Stimulated activated naive CD8-positive, alpha-beta T cell treated with anti-CD3 and anti-CD28 coated beads, Interleukin-15, amount 100 ng/mL, for 72 hours (primary cell): Measurements from ENCODE around the gene PPME1.

ENCODE experiments used
- ATAC-seq: fragments of 150-1000 bp; cut with Tn5 transposase; 2 replicates; pipeline ENCODE4 v1.10.0; 2021; ENCODE audit warnings: mild to moderate bottlenecking, moderate library complexity
- DNase-seq, 2 donors: peaks; one replicate each; pipeline ENCODE4 v3.0.0; 2021 to 2022
- H3K27ac Mint-ChIP-seq, 2 donors: one replicate each; pipeline ENCODE4 v1.8.0; 2022; ENCODE audit warnings: mild to moderate bottlenecking in 2 of 2, mixed read lengths in 2 of 2, moderate library complexity in 2 of 2
- H3K27me3 Mint-ChIP-seq: one replicate; pipeline ENCODE4 v1.8.0; 2022; ENCODE audit warnings: mixed read lengths
- H3K4me1 Mint-ChIP-seq: one replicate; pipeline ENCODE4 v1.8.0; 2022; ENCODE audit warnings: mild to moderate bottlenecking, mixed read lengths
- H3K4me3 Mint-ChIP-seq, 2 donors: one replicate each; pipeline ENCODE4 v1.8.0; 2022; ENCODE audit warnings: mild to moderate bottlenecking in 2 of 2, mixed read lengths in 2 of 2, moderate library complexity in 1 of 2
- H3K9me3 Mint-ChIP-seq, 2 donors: one replicate each; pipeline ENCODE4 v1.8.0; 2022; ENCODE audit warnings: mixed read lengths in 2 of 2

PPME1 gene

DNA sequence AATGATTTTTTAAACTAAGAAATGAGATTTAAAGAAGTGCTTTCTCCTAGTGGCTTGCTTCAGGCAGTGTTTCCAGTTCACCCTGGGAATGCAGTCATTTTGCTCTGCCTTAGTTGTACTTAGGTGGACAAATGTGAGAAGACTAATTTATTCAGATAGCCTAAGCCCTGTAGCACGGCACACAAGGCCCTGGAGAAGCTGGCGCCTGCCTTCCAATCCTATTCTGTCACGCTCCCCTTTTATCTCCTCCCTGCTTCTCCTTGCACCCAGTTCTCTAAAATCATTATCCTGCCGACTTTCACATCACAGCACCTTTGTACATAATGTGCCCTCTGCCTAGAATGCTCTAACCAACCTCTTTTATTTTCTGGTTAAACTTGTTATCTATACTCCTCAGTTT, 64.0 kb downstream of the PPME1 start:
- no peak for DNase-seq
- ATAC-seq = no peak
- Mint-ChIP-seq H3K27me3 (no peaks in the 10 kb centered on the region), H3K4me3 (no peak overlapping the region), H3K27ac (no peak overlapping the region), H3K4me1 (peaks cover 8% of the 10 kb centered on the region), H3K9me3 (no peaks in the 10 kb centered on the region)

DNA sequence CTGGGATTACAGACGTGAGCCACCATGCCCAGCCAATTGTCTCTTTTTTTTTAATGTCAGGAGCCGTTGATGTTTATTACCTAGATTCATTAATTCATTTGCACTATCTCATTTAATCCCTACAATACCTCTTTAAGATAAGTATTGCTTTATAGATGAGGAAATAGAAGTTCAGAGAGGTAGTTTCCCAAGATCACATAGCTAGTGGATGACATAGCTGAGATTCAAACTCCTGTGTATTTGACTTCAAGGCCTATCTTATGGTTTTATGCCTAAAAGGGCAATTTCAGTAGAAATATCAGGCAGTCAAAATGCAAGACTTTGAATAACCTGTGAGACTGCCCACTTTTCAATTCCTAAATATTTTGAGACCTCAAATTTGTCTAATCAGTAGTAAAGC, 66.5 kb downstream of the PPME1 start:
- no peak for DNase-seq
- Mint-ChIP-seq H3K4me1 (no peaks in the 10 kb centered on the region), H3K27ac (no peak overlapping the region), H3K9me3 (no peaks in the 10 kb centered on the region), H3K4me3 (no peak overlapping the region), H3K27me3 (no peaks in the 10 kb centered on the region)
- no peak for ATAC-seq

DNA sequence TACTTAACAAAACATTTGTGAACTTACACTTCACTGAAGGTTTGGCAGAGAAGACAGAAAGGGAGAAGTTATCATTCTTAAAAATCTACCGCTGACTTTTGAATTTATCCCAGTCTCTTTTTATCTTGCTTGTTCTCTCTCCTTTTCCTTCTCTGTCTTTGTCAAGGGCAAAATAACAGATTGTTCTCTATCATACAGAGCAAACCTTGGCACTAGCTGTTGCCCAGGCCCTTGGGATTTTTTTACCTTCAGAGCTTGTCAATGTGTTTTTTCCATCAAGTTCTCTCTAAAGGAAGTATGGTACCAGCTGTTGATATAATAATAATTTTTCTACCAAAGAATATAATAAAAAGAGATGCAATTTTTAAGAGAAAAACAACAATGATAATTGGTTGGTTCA, 67.2 kb downstream of the PPME1 start:
- no peaks in the 10 kb centered on the region for H3K9me3 Mint-ChIP-seq
- H3K27ac Mint-ChIP-seq = no peak overlapping the region
- no peak for DNase-seq
- H3K4me3 Mint-ChIP-seq = no peak overlapping the region
- no peaks in the 10 kb centered on the region for H3K27me3 Mint-ChIP-seq
- no peak for ATAC-seq
- H3K4me1 Mint-ChIP-seq = no peaks in the 10 kb centered on the region

DNA sequence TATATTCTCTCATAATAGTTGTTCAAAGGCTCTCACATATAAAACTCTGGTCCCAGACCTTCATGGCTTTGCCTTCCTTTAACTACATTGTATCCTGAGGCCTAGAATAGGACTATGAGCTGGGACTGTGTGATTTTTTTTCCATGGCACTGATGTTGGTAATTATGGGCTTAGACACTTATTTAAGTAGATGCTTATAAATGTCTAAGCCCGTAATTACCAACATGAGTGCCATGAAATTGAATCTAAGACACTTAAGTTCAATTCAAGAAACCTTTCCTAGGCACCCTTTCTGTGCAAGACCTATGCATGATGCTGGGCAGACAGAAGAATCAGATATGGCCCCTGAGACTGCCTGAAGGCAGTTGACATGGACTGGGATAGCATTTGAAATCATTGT, 77.4 kb downstream of the PPME1 start:
- H3K9me3 Mint-ChIP-seq = no peaks in the 10 kb centered on the region
- H3K27ac Mint-ChIP-seq = no peak overlapping the region
- H3K4me1 Mint-ChIP-seq = no peaks in the 10 kb centered on the region
- H3K4me3 Mint-ChIP-seq = no peak overlapping the region
- DNase-seq = no peak
- ATAC-seq = no peak
- H3K27me3 Mint-ChIP-seq = no peaks in the 10 kb centered on the region

DNA sequence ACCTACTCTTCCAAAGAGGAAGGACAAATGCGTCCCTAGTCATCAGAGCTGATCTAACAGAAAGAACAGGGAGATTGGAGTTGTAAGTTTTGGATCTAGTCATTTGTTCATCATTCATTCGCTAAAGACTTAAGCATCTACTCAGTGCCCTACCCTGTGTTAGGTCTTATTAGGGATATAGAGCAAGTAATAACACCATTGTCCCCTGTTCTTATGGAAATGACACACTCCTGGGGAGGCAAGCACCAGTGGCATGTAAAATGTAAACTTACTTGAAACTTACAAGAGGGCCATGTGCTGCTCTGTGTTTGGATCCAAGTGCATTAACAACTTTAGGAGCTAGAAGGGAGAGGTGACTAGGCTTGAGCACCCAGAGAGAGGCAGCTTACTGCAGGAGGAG, 78.4 kb downstream of the PPME1 start:
- H3K27ac Mint-ChIP-seq = peak overlapping the region in 1 of 2 donors; percentile 39
- no peak for DNase-seq
- no peak for ATAC-seq
- no peaks in the 10 kb centered on the region for H3K27me3 Mint-ChIP-seq
- no peaks in the 10 kb centered on the region for H3K4me1 Mint-ChIP-seq
- H3K9me3 Mint-ChIP-seq = no peaks in the 10 kb centered on the region
- no peak overlapping the region for H3K4me3 Mint-ChIP-seq

DNA sequence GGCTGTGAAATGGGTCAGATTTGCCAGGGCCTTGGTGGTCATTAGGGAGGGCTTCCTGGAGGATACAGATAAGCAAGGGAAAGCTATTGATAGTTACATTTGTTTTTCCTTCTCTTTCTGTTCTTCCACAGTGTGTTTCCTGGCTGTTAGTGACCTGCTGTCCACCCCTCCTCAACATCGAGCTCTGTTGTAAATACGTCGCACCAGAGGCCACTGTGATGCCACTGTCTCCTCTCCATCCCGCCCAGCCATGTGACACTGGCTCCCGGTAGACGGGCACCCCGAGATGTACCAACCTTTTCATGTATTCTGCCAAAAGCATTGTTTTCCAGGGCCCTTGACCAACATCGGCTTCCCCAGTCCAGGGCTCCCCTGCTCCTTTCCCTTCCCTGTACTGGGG, 82.3 kb downstream of the PPME1 start:
- H3K27ac Mint-ChIP-seq = peak overlapping the region in 1 of 2 donors; percentile 46
- DNase-seq (no peak), ATAC-seq (no peak)
- H3K4me1 Mint-ChIP-seq = no peaks in the 10 kb centered on the region
- H3K27me3 Mint-ChIP-seq = no peaks in the 10 kb centered on the region
- H3K9me3 Mint-ChIP-seq = no peaks in the 10 kb centered on the region
- no peak overlapping the region for H3K4me3 Mint-ChIP-seq

DNA sequence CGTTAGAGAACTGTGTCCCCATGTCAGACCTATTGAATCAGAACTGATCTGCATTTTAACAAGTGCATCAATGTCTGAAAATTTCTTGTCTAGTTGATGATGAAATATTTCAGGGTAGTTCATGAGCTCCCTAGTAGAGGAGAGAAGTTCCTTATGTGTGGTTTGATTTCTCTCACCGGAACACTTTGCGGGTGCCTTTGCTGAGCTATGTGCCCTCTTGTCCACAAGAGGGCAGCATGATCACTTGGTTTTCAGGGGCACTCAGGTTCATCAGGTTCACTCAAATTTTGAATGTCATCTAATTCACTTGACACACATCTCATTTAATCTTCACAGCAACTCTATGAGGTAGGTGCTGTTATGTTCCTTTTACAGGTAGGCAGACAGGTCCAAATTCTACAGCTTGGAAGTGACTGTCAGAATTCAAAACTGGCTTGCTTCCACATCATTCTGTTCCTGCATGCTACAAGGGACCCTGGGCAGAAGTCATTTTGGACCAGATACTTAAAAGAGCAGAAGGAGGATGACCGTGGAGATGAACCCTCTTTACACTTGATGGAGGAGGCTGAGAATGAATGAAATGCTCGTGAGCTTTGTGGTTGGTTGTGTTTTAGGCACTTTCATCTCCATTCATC, 84.8 kb downstream of the PPME1 start:
- Mint-ChIP-seq H3K9me3 (no peaks in the 10 kb centered on the region), H3K27ac (no peak overlapping the region), H3K4me3 (no peak overlapping the region), H3K4me1 (no peaks in the 10 kb centered on the region), H3K27me3 (no peaks in the 10 kb centered on the region)
- DNase-seq (peak; percentile 41 to 60), ATAC-seq (peak; percentile 65)

DNA sequence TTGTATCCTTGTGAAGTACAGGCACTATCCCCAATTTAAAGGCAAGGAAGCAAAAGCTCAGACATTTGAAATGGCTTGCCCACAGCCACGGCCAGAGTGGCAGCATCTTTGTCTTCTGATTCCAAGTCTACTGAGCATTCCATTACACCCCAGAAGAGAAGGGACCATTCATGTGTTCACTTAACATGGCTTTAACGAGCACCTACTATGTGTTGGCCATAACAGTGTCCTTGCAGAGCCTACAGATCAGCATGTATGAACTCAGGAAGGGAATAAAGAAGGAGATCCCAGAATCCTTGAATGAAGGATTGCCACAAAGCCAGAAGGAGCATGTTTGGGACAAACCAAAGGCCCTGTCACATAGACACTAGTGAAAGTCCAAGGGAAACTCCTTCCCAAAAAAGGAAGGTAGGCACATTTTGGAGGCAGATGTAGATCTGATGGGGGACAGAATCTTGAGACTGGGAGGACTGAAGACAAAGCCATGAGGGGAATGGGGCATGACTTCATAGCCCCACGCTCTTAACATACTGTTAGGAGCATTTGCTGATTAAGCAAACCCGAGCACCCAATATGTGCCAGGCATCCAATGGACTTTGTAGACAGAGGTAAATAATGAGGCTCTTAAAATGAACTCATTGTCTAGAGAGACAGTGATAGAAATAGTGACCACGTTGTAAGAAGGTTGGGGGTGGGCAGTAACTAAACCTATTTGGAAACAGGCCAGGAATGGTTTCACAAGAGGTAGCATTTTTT, 85.5 kb downstream of the PPME1 start:
- DNase-seq = no peak
- no peak for ATAC-seq
- Mint-ChIP-seq H3K27me3 (no peaks in the 10 kb centered on the region), H3K27ac (peak overlapping the region; percentile 27 to 49), H3K4me1 (no peaks in the 10 kb centered on the region), H3K4me3 (no peak overlapping the region), H3K9me3 (no peaks in the 10 kb centered on the region)

DNA sequence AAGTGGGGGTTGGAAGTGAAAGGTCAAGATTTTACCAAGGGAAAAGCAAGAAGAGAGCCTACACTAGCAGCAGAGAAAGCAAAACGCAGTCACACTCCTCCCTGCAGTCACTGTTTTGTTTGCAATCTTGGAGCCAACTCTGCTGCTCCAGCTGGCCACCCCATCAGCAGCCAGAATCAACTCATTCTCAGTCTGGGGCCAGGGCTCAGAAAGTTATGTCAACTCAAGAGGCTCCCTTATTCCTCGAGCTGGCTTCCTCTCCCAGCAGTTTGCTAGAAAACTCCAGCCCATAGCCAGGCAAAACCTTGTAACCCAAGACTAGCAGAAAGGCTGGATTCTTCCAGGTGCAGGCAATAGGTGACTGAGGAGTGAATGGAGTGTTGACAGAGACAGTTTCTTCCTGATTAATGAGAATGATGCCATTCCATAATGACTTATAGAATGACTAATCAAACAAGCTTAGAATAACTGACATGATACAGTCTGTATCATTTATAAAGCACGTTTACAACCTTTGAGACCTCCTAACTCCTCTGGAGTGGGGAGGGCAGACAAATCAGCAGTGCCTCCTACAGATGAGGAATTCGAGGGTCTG, 87.0 kb downstream of the PPME1 start:
- ATAC-seq (no peak), DNase-seq (no peak)
- no peak overlapping the region for H3K27ac Mint-ChIP-seq
- no peak overlapping the region for H3K4me3 Mint-ChIP-seq
- no peaks in the 10 kb centered on the region for H3K4me1 Mint-ChIP-seq
- H3K27me3 Mint-ChIP-seq = peaks cover 4% of the 10 kb centered on the region
- no peaks in the 10 kb centered on the region for H3K9me3 Mint-ChIP-seq

DNA sequence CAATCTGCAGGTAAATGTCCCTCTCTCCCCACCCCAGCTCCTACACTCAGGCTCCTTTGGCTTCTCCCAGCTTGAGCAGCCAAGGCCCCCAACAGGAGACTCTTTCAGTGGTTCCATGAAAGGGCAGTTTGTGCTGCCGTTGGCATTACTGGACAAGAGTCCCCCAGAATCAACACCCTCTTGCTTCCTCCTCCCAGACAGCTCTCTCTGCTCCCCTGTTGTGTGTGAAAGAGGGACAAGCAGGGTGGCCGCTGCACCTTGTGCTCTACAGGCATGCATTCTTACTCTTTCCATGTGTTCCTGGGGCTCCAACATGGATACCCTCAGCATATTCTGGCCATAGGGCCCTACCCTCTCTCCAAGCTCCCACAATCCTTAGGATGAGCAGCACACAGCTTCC, 91.6 kb downstream of the PPME1 start:
- Mint-ChIP-seq H3K27me3 (peaks cover 8% of the 10 kb centered on the region), H3K4me1 (no peaks in the 10 kb centered on the region), H3K4me3 (no peak overlapping the region), H3K9me3 (no peaks in the 10 kb centered on the region), H3K27ac (no peak overlapping the region)
- no peak for ATAC-seq
- DNase-seq = no peak

DNA sequence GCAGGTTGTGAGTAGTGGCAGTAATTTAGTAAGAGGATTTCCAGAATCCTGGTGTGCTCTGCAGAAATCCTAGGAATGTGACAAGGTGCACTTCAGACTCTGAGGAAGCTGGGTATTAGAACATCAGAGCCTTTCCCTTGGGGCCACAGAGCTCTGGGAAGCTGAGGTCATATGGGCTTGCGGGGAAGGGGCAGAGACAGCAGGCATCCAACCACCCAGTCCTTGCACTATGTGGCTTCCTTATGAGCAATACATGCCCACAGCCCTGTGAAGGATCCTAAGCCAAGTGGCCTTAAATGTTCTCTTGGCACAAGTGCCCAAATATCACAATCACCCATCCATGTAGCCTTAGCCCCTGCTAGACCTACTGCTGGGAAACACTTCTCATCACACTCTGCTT, 94.2 kb downstream of the PPME1 start:
- Mint-ChIP-seq H3K9me3 (no peaks in the 10 kb centered on the region), H3K27me3 (peaks cover 8% of the 10 kb centered on the region)

DNA sequence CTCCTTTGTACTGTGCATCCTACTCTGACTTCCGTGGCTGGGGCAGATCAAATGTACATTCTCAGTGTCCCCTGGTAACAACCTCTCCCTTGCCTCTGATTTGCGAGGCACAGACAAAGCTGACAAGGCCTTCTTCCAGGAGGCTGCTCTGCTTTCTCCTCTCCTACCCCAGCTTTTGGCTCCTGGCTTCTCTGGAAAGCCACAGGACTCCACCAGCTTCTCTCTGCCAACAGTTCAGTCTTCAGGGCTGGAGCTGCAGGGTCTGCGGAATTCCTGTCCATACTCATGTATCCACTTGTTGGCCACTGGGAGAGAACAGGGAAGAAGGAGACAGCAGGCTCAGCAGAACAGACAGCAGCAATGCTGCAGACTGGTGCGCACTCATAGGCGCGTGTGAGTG, 95.9 kb downstream of the PPME1 start:
- peaks cover 8% of the 10 kb centered on the region for H3K27me3 Mint-ChIP-seq

More for the DNA sequence above, 94.2 kb downstream of the PPME1 start:
- no peak for DNase-seq
- no peak overlapping the region for H3K4me3 Mint-ChIP-seq
- H3K4me1 Mint-ChIP-seq = peaks cover 21% of the 10 kb centered on the region
- no peak for ATAC-seq
- no peak overlapping the region for H3K27ac Mint-ChIP-seq

DNA sequence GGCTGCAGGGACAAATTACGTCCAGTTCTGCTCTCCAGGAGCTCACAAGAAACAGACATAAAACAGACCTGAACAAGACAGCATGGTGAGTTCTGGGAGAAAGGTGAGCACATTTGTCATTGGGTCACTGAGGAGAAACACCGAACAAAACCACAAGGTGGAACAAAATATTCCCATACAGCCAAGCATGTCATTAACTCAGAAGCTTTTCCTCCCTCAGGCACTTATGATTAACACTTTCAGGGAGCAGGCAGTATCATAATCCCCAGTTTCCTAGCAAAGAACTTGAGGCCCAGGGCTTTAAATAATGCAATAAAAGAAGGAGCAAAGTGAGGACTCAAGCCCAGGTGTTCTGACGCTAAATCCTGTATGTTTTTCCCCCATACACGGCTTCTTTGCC, 97.4 kb downstream of the PPME1 start:
- Mint-ChIP-seq H3K9me3 (no peaks in the 10 kb centered on the region), H3K27me3 (no peaks in the 10 kb centered on the region), H3K4me3 (no peak overlapping the region), H3K27ac (no peak overlapping the region), H3K4me1 (peaks cover 21% of the 10 kb centered on the region)
- DNase-seq (no peak), ATAC-seq (no peak)

More for the DNA sequence above, 95.9 kb downstream of the PPME1 start:
- DNase-seq (no peak), ATAC-seq (no peak)
- H3K9me3 Mint-ChIP-seq = no peaks in the 10 kb centered on the region
- H3K4me3 Mint-ChIP-seq = no peak overlapping the region
- no peak overlapping the region for H3K27ac Mint-ChIP-seq
- H3K4me1 Mint-ChIP-seq = peaks cover 21% of the 10 kb centered on the region

DNA sequence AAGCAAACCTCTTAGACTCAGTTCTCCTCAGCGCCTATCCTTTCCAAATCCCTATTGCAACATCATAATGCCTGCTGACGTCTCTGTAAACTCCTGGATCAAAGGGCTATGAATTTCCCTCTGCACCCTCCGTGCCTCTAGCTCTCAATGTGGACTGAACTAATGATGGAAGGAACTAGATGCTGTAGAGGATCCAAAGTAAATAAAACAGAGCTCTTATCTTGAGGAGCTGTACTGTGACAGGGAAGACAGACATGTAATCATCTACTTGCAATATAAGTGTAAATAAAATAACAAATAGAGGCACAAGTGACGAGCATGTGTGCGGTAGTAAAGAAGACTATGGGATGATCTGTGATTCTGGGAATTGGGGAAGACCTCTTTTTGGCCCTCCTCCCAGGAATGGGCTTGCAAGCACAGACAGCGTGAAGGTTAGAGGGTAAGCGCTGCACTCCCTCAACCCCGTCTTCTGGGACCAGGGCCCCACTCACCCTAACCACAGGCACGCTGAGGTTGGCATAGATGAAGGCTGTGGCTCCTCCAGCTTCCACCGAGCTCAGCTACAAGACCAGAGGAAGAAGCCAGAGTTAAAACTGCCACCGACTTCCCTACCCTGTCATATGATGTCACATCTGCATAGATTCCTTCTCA, 98.2 kb downstream of the PPME1 start:
- H3K4me1 Mint-ChIP-seq = peaks cover 21% of the 10 kb centered on the region
- DNase-seq (peak; percentile 20 to 26), ATAC-seq (peak; percentile 85)
- no peaks in the 10 kb centered on the region for H3K27me3 Mint-ChIP-seq
- peak overlapping the region in 1 of 2 donors; percentile 4 for H3K4me3 Mint-ChIP-seq
- no peaks in the 10 kb centered on the region for H3K9me3 Mint-ChIP-seq
- H3K27ac Mint-ChIP-seq = no peak overlapping the region

DNA sequence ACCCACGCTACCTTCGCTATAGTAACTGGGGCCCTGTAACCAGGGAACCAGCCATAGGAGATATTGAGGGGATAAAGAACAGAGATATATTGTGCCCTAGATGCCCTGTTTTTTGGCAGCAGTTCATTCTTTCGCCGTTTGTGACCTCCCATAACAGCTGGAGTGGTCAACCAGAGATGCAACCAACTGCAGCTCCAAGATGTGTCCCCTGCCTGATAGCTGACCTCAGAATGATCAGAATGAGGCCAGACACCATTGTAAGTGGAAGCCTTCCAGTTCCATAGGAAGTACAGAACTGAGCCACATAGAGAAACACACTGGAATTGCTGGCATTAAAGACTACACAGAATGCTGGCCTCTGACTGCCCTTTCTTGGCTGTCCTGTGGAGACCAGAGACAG, 101.2 kb downstream of the PPME1 start:
- Mint-ChIP-seq H3K27me3 (no peaks in the 10 kb centered on the region), H3K9me3 (no peaks in the 10 kb centered on the region), H3K4me3 (no peak overlapping the region)

DNA sequence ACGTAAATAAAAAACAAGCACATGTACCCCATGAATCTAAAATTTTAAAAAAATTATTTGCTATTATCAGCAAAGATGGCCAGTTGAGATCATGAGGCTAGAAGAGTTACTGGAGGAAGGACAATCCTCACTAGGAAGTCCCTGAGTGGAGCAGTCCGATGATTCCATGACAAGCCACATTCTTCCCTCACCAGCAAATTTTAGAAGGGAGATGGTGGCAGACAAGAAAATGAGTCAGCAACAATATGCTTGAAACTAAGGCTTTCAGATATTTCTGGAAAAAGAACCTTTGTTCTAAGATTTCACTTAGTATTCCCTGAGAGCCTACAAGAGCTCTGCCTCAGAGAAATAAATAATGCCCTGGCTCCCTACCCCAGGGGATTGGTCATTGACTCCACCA, 105.5 kb downstream of the PPME1 start:
- H3K4me1 Mint-ChIP-seq = no peaks in the 10 kb centered on the region
- no peaks in the 10 kb centered on the region for H3K9me3 Mint-ChIP-seq
- H3K4me3 Mint-ChIP-seq = no peak overlapping the region
- no peak for ATAC-seq
- no peak for DNase-seq
- H3K27ac Mint-ChIP-seq = no peak overlapping the region
- no peaks in the 10 kb centered on the region for H3K27me3 Mint-ChIP-seq

More for the DNA sequence above, 101.2 kb downstream of the PPME1 start:
- ATAC-seq = no peak
- no peak for DNase-seq
- Mint-ChIP-seq H3K4me1 (peaks cover 21% of the 10 kb centered on the region), H3K27ac (no peak overlapping the region)
